ENCODE measurements around the gene LRRC73.
"Not testable (repeated sequence)": the region's sequence is repeated elsewhere in the genome, so short reads cannot be mapped to it uniquely, and the experiment has no call there.

LRRC73 gene

DNA sequence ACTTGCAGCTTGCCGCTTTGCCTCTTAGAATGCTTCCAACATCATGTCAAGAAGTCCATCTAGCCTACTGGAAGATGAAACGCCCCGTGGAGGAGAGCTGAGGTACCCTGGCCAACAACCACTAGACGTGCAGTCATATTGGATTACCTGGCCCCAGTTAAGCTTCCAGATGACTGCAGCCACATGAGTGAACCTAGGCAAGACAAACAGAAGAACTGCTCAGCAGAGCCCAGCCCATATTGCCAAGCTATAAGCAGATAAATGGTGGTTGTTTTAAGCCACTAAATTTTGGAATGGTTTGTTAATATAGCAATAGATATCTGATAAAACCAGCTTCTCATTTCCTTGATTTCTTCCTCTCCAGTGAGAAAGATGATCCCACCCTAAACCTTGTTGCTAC, 50.1 kb downstream of the LRRC73 start:
- no peak for DNase-seq (ENCODE audit: low read depth)

DNA sequence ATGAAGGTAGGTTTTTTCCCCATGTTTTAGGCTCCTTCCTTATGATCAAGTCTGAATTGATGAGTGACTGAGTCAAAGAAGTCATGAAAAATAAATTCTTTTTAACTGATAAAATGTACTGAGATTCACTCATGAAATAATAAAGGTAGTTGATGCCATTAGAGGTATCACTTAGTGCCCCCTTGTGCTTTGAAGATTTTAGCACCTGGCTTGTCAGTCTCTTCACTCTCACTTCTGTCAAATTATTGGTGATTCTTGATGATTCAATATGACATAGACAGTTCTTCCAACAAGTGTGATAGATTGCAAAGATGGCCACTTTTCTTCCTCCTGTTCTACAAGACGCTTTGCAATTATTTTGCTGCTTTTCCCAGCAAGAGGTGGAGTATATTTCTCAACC, 50.6 kb downstream of the LRRC73 start:
- no peak for DNase-seq (ENCODE audit: low read depth)

DNA sequence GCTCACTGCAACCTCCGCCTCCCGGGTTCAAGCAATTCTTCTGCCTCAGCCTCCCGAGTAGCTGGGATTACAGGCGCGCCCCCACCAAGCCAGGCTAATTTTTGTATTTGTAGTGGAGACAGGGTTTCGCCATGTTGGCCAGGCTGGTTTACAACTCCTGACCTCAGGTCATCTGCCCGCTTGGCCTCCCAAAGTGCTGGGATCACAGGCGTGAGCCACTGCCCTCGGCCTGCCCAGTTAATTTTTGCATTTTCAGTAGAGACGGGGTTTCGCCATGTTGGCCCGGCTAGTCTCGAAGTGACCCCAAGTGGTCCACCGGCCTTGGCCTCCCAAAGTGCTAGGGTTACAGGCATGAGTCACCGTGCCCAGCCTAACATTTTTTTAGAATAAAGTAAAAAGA, 52.0 kb downstream of the LRRC73 start:
- DNase-seq (ENCODE audit: low read depth): not testable (repeated sequence)

DNA sequence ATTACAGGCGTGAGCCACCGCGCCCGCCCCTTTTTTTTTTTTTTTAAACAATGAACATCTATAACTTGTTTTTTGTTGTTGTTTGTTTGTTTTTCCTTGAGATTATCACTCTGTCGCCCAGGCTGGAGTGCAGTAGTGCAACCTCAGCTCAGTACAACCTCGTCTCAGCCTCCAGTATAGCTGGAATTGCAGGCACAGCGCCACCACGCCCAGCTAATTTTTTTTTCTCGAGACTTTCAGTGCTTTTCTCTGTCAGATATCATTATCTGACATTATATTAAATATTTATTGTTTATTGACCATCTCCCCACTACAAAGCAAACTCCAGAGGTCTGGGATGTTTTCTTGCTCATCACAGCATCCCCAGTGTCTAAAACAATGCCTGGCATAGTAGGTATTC, 52.5 kb downstream of the LRRC73 start:
- no peak for DNase-seq (ENCODE audit: low read depth)
